Measurements from ENCODE around the gene ZDHHC11.
"Not testable (repeated sequence)": the region's sequence is repeated elsewhere in the genome, so short reads cannot be mapped to it uniquely, and the experiment has no call there.

Gene ZDHHC11

GRCh38 chr5:858726-859125, 7.9 kb upstream of the ZDHHC11 start:
- DNase-seq (ENCODE audit: low read depth), result no peak

GRCh38 chr5:856531-857425, 6.0 kb upstream of the ZDHHC11 start:
- no peak for DNase-seq (ENCODE audit: low read depth)

DNA sequence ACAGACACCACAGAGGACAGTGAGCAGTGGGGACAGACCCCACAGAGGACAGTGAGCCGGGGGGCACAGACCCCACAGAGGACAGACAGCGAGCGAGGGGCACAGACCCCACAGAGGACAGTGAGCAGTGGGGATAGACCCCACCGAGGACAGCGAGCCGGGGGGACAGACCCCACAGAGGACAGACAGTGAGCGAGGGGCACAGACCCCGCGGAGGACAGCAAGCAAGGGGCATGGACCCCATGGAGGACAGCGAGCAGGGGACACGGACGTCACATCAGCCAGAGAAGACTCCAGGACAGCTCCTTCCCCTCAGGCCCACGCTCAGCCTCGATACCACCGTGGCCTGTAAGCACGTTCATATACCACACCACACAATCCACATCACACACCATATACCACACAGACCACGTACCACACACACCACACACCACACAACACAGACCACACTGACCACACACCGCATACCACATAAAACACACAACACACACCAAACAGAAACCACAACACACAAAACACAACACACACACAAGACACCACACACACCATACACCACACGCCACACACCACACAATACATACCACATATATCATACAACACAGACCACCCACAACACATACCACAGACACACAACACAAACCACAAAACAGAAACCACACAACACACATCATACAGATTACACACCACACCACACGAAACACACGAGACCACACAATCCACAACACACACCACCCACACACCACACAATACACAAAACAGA, 5.2 kb upstream of the ZDHHC11 start:
- no peak for DNase-seq (ENCODE audit: low read depth)

- DNase-seq (ENCODE audit: low read depth), result no peak
These were observed 4.4 kb upstream of the ZDHHC11 start for GRCh38 chr5:854966-855743.

DNA sequence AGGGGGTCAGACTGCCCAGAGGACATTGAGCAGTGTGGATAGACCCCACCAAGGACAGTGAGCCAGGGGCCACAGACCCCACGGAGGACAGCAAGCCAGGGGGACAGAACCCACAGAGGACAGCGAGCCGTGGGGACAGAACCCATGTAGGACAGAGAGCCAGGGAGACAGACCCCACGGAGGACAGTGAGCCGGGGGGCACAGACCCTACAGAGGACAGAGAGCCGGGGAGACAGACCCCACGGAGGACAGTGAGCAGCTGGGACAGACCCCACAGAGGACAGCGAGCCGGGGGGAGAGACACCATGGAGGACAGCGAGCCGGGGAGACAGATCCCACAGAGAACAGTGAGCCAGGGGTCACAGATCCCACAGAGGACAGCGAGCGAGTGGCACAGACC, 3.4 kb upstream of the ZDHHC11 start:
- DNase-seq (ENCODE audit: low read depth), result no peak

- not testable (repeated sequence) for DNase-seq (ENCODE audit: low read depth)
These were observed 2.8 kb upstream of the ZDHHC11 start for GRCh38 chr5:853416-854090.

DNA sequence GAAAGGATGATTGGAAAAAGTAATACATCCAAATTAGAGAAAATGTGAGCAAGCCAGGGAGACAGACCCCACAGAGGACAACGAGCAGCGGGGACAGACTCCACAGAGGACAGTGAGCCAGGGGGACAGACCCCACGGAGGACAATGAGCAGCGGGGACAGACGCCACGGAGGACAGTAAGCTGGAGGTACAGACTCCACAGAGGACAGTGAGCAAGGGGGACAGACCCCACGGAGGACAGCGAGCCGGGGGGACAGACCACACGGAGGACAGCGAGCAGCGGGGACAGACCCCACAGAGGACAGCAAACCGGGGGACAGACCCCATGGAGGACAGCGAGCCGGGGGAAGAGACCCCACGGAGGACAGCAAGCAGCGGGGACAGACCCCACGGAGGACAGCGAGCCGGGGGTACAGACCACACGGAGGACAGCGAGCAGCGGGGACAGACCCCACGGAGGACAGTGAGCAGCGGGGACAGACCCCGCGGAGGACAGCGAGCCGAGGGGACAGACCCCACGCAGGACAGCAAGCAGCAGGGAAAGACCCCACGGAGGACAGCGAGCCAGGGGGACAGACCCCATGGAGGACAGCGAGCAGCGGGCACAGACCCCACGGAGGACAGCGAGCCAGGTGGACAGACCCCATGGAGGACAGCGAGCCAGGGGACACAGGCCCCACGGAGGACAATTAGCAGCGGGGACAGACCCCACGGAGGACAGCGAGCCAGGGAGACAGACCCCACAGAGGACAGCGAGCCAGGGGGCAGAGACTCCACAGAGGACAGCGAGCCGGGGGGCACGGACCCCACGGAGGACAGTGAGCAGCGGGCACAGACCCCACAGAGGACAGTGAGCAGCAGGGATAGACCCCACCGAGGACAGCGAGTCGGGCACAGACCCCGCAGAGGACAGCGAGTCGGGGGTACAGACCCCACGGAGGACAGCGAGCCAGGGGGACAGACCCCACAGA, 1.9 kb upstream of the ZDHHC11 start:
- no peak for DNase-seq (ENCODE audit: low read depth)

- DNase-seq (ENCODE audit: low read depth), result no peak
These were observed 1.2 kb upstream of the ZDHHC11 start for GRCh38 chr5:852018-852417.

DNA sequence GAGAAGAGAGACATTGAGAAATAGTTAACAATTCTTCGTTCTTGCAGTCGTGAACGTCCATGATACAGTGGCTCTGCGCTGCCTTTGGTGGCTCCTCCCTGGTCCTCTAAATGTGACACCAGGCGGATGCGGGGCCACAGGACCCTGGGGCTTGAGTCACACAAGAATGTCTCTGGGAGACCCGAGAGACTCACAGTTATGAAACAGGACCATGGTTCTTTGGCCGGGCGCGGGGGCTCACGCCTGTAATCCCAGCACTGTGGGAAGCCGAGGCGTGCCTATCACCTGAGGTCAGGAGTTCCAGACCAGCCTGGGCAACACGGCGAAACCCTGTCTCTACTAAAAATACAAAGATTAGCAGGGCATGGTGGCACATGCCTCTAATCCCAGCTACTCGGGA, 767 bp upstream of the ZDHHC11 start:
- no peak for DNase-seq (ENCODE audit: low read depth)

GRCh38 chr5:851076-851475, 290 bp upstream of the ZDHHC11 start:
- DNase-seq (ENCODE audit: low read depth), result no peak

GRCh38 chr5:849651-850301, 1.0 kb downstream of the ZDHHC11 start:
- DNase-seq (ENCODE audit: low read depth), result no peak

GRCh38 chr5:848671-849111, 2.1 kb downstream of the ZDHHC11 start:
- DNase-seq (ENCODE audit: low read depth), result no peak

DNA sequence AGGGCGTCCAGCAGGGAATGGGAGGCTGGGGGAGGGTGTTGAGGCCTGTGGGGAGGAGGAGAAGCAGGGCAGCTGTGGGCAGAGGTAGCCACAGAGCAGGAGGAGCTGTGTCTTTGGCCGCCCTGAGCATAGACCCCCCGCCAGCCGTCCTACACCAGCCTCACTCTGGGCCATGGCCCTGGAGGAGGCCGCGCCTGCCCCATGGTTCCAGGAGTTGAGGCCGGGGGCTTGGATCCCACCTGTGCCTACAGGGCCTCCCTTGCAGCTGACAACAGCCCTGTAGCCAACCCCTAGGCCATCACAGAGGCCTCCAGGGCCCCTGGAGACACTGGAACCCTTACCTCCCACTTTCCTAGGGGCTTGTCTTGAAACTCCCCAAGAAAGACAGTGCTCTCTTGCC, 3.0 kb downstream of the ZDHHC11 start:
- not testable (repeated sequence) for DNase-seq (ENCODE audit: low read depth)

GRCh38 chr5:847212-847611, 3.6 kb downstream of the ZDHHC11 start:
- not testable (repeated sequence) for DNase-seq (ENCODE audit: low read depth)

GRCh38 chr5:846602-847091, 4.1 kb downstream of the ZDHHC11 start:
- DNase-seq (ENCODE audit: low read depth), result not testable (repeated sequence)

DNA sequence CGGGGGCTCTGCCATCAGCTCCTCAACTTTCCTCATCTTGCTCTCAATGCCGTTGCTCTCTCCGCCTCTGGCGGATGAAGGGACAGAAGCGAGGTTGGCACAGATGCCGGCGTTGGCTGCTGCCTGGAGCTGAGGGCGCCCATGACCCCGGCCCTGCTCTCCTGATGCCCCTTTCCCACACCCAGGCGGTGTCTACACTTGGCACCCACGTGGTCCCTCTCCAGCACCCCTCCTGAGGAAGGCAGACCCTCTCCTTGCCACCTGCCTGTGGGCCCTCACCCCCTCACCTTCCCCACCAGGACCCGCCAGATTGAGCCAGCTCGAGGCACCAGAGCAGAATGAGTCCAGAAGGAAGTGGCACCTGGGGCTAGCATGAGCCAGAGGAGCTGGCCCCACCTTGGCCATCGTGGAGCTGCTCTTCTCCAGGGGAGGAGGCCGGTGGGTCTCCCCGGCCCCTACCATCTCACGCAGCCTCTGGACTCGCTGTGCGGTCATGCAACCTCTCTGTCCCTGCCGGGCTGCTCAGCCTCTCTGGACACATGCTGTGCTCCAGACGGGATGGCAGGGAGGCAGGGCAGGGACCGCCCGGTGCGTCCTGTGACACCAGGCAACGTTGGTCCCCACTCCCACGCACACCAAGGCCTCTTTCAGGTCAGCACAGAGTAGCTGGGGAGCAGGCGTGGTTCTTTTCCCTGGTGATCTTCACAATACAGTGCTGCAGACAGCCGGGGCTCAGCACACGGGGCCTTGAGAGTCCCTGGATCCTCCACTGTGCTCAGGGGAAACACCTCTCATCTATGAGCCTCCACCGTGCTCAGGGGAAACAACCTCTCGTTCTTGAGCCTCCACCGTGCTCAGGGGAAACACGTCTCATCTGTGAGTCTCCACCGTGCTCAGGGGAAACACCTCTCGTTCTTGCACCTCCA, 4.8 kb downstream of the ZDHHC11 start:
- DNase-seq (ENCODE audit: low read depth), result not testable (repeated sequence)

DNA sequence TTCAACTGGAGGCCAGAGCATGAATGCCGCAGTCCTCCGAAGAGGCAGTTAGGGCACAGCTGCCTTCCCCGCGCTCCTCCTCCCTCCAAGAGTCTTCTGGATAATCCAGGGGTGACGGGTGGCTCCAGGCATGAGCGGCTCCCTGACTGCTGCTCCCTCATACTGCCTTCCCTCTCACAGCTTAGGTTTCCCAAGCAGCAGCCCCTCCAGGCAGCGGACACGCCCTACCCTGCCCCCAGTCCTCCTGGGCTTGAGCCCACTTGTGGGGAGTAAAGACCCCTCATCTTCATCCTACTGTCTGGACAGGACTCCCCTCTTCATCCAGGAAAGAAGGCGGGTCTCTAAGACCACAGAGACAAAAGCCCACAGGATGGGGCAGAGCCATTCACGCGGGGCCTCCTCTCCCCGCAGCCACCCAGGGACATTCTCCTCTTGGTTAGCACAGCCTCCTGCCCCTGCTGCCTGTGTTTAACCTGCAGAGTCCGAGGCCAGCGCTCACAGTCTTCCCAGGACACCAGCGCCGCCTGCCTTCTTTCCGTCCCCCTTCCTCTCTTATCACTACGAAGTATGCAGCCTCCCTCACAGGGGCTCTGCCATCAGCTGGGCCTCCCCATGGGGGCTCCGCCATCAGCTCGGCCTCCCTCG, 5.6 kb downstream of the ZDHHC11 start:
- DNase-seq (ENCODE audit: low read depth), result not testable (repeated sequence)

DNA sequence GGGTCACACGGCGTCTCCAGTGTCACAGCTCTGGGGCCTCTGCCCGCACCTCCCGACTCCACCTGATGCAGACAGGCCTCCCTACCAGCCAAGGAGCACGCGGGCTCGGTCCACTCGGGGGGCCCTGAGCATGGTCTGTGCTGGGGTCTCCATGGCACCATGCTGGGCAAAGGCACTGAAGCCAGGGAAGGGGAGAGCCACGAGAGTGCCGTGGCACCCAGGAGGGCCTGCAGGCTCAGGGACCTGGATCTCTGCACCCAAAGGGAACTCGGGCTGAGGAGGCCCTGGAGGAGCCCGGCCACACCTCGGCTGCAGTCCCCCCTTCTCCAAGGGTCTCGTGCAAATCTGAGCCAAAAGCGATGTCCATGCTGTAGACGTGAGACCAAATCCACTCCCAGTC, 6.4 kb downstream of the ZDHHC11 start:
- DNase-seq (ENCODE audit: low read depth), result not testable (repeated sequence)

All from GM04504 (cell line).